Panc1 (cell line): ENCODE results near the gene HSPA13. TPM values are rescaled to one million over a fixed set of nuclear protein-coding genes. Genes with fewer than 3 reads are reported as not detected.

Experiments used
- ATAC-seq: fragments of 200-7000 bp; cut with Tn5 transposase; 2 replicates; pipeline ENCODE4 v1.9.1; 2020; ENCODE audit warnings: mild to moderate bottlenecking, moderate library complexity
- BruUV-seq: library from RNA; stranded (reverse); fragments of 400-500 nt; replicated peaks from 2 replicates; lab custom pipeline; 2021; lab: Mats Ljungman, UMichigan
- CTCF ChIA-PET: fragments of 300-600 bp; sonication (Branson Sonifier 250); formaldehyde crosslinking; loops from one replicate; lab custom pipeline; 2022; ENCODE audit warnings: antibody characterized with exemption; lab: Charles Lee
- POLR2A ChIA-PET: fragments of 300-600 bp; sonication (Branson Sonifier 250); formaldehyde crosslinking; loops from one replicate; lab custom pipeline; 2022; ENCODE audit warnings: antibody characterized with exemption; lab: Charles Lee
- DNase-seq: peaks from one replicate; pipeline ENCODE4 v3.0.0-alpha.2; 2010; ENCODE audit warnings: low read depth, low spot score
- H3K27ac ChIP-seq: 2 replicates; pipeline ENCODE4 v1.5.1; 2011; ENCODE audit warnings: mild to moderate bottlenecking, low read length, inconsistent platforms
- H3K27me3 ChIP-seq: fragments of 200-500 bp; sonication (Bioruptor generic); 2 replicates; pipeline ENCODE4 v1.6.0; 2014; ENCODE audit warnings: low read length, inconsistent platforms; ENCODE audit not compliant: control insufficient read depth, insufficient read depth
- H3K36me3 ChIP-seq: fragments of 200-500 bp; sonication (Bioruptor generic); 2 replicates; pipeline ENCODE4 v1.5.1; 2014; ENCODE audit warnings: inconsistent platforms, mild to moderate bottlenecking, low read length, moderate library complexity; ENCODE audit not compliant: control insufficient read depth, insufficient read depth
- H3K4me1 ChIP-seq: 2 replicates; pipeline ENCODE4 v1.5.1; 2011; ENCODE audit warnings: inconsistent platforms, mild to moderate bottlenecking, low read length, moderate library complexity; ENCODE audit not compliant: control insufficient read depth, insufficient read depth
- H3K4me3 ChIP-seq, 2 experiments: 2 replicates each; pipeline ENCODE4 v1.5.1; 2011 to 2012; ENCODE audit warnings: low read depth in 2 of 2, low read length in 2 of 2, mild to moderate bottlenecking in 2 of 2, inconsistent platforms in 1 of 2, moderate library complexity in 1 of 2
- H3K9me3 ChIP-seq: fragments of 200-500 bp; sonication (Bioruptor generic); 2 replicates; pipeline ENCODE4 v1.5.1; 2014; ENCODE audit warnings: low read depth, mild to moderate bottlenecking, inconsistent platforms, low read length, moderate library complexity; ENCODE audit not compliant: control insufficient read depth, insufficient read depth
- CTCF ChIP-seq: fragments of 450-650 bp; IDR thresholded peaks from 2 replicates; pipeline ENCODE4 v1.5.1; 2017; ENCODE audit warnings: mild to moderate bottlenecking
- POLR2AphosphoS5 ChIP-seq: IDR thresholded peaks from 2 replicates; pipeline ENCODE4 v1.6.1; 2012; ENCODE audit warnings: mild to moderate bottlenecking, low read depth, low read length, moderate library complexity
- SIN3A ChIP-seq: IDR thresholded peaks from 2 replicates; pipeline ENCODE4 v1.6.1; 2012; ENCODE audit warnings: low read depth, mild to moderate bottlenecking, low read length, moderate library complexity, borderline replicate concordance; ENCODE audit not compliant: insufficient read depth
- TCF7L2 ChIP-seq: IDR thresholded peaks from 2 replicates; pipeline ENCODE4 v1.6.1; 2011; ENCODE audit warnings: mild to moderate bottlenecking, low read depth, low read length, inconsistent platforms
- in situ Hi-C: cut with HindIII; loops from 2 replicates; pipeline ENCODE4 v1.10.0; 2016; ENCODE audit warnings: low sequenced_read_pairs, low pct_unique_long_range_greater_than_20kb
- intact Hi-C: fragments of 100-400 bp; cut with micrococcal nuclease; formaldehyde crosslinking; loops from one replicate; pipeline ENCODE4 v1.10.0; 2022; ENCODE audit not compliant: unreplicated experiment
- total RNA-seq: library from RNA; stranded (reverse); gene quantifications from one replicate; pipeline ENCODE4 v1.2.1, GENCODE V29; 2021; ENCODE audit not compliant: unreplicated experiment
- TF ChIP-seq, protein P1 (sequence below), 2 experiments: IDR thresholded peaks; 2 replicates each; pipeline ENCODE4 v1.6.1; 2011 to 2012; ENCODE audit warnings: low read depth in 2 of 2, control low read depth in 1 of 2, low read length in 1 of 2, mild to moderate bottlenecking in 1 of 2, moderate library complexity in 1 of 2; ENCODE audit not compliant: insufficient read depth in 1 of 2

HSPA13 gene
- total RNA-seq, 1 experiment from 2014 or later: 30.1 TPM

DNA sequence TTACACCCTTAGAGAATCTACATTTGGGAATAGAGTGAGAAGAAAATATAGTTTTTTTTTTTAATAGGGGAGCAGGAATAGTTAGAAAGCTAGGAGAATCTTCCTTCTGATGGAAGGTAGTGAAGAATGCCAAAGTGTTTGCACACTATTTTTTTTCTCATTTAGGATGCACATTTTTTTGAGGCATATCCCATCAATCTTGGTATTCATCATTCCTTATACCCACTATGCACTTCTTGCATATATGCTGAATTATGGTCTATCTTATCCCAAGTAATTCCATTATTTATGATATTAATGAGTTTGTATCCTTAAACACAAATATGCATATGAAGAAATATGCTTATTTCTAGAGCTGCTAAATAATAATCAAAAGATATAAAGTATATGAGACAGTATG, 28.4 kb downstream of the HSPA13 start:
- no peaks in the 10 kb centered on the region; the same call in 1 of the 2 replicates for H3K27me3 ChIP-seq
- BruUV-seq: no TSS peak
- TF ChIP-seq, protein P1, sequence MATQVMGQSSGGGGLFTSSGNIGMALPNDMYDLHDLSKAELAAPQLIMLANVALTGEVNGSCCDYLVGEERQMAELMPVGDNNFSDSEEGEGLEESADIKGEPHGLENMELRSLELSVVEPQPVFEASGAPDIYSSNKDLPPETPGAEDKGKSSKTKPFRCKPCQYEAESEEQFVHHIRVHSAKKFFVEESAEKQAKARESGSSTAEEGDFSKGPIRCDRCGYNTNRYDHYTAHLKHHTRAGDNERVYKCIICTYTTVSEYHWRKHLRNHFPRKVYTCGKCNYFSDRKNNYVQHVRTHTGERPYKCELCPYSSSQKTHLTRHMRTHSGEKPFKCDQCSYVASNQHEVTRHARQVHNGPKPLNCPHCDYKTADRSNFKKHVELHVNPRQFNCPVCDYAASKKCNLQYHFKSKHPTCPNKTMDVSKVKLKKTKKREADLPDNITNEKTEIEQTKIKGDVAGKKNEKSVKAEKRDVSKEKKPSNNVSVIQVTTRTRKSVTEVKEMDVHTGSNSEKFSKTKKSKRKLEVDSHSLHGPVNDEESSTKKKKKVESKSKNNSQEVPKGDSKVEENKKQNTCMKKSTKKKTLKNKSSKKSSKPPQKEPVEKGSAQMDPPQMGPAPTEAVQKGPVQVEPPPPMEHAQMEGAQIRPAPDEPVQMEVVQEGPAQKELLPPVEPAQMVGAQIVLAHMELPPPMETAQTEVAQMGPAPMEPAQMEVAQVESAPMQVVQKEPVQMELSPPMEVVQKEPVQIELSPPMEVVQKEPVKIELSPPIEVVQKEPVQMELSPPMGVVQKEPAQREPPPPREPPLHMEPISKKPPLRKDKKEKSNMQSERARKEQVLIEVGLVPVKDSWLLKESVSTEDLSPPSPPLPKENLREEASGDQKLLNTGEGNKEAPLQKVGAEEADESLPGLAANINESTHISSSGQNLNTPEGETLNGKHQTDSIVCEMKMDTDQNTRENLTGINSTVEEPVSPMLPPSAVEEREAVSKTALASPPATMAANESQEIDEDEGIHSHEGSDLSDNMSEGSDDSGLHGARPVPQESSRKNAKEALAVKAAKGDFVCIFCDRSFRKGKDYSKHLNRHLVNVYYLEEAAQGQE (IDR thresholded peaks at IDR 0.05; ENCODE audit: insufficient read depth in 1 of 2, low read depth in 2 of 2, low read length in 1 of 2): no peak
- TF ChIP-seq CTCF (no peak), POLR2AphosphoS5 (no peak), SIN3A (no peak), TCF7L2 (no peak)
- ChIA-PET POLR2A (no interaction called here), CTCF (no interaction called here)
- in situ Hi-C loops (no loop called here), intact Hi-C loops (no loop called here)
- no peaks in the 10 kb centered on the region for H3K4me1 ChIP-seq
- no peak overlapping the region for H3K27ac ChIP-seq
- DNase-seq (no peak), ATAC-seq (no peak)
- no peaks in the 10 kb centered on the region for H3K9me3 ChIP-seq
- H3K36me3 ChIP-seq: no peaks in the 10 kb centered on the region
- H3K4me3 ChIP-seq: no peak overlapping the region

DNA sequence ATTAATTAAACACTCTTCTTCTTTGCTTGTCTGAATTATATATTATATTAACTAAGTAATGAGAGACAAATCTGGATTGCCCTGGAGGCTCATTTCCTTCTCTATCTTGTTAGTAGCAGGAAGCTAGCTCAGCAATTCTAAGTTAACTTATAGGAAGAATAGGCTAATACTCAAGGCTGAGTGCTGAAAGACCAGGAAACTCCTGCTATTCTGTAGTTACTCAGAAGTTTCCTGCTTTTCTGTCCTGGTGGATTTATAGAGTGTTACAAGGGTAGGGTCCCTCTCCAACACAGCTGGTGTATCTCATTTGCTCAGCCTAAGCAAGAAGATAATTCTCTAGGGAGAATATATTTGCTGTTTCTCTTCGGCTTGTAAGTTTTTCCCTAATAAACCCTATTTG, 29.2 kb downstream of the HSPA13 start:
- H3K9me3 ChIP-seq: no peaks in the 10 kb centered on the region
- ChIA-PET POLR2A (no interaction called here), CTCF (no interaction called here)
- no peaks in the 10 kb centered on the region for H3K4me1 ChIP-seq
- no peaks in the 10 kb centered on the region; the same call in 1 of the 2 replicates for H3K27me3 ChIP-seq
- BruUV-seq: no TSS peak
- intact Hi-C loops (no loop called here), in situ Hi-C loops (no loop called here)
- H3K4me3 ChIP-seq: no peak overlapping the region
- no peak for ATAC-seq
- TF ChIP-seq POLR2AphosphoS5 (no peak), CTCF (no peak), TCF7L2 (no peak), SIN3A (no peak)
- TF ChIP-seq, protein P1 (IDR thresholded peaks at IDR 0.05; ENCODE audit: insufficient read depth in 1 of 2, low read depth in 2 of 2, low read length in 1 of 2): no peak
- H3K27ac ChIP-seq: no peak overlapping the region
- no peak for DNase-seq
- no peaks in the 10 kb centered on the region for H3K36me3 ChIP-seq
